Endothelial cell of umbilical vein (primary cell): ENCODE data around the gene ABCA10. TPM values are rescaled to one million over a fixed set of nuclear protein-coding genes. Genes with fewer than 3 reads are reported as not detected.

ENCODE experiments used
- BruUV-seq: library from RNA; stranded (reverse); fragments of 400-500 nt; replicated peaks from 2 replicates; lab custom pipeline; 2021; lab: Mats Ljungman, UMichigan
- CTCF ChIA-PET: fragments of 300-600, 350-600 bp; sonication (Branson Sonifier 250); formaldehyde crosslinking; loops from one replicate; lab custom pipeline; 2021; ENCODE audit warnings: antibody characterized with exemption, inconsistent platforms; lab: Charles Lee
- POLR2A ChIA-PET: fragments of 300-600, 350-600 bp; sonication (Branson Sonifier 250); formaldehyde crosslinking; loops from one replicate; lab custom pipeline; 2021; ENCODE audit warnings: antibody characterized with exemption, inconsistent platforms; lab: Charles Lee
- DNase-seq: peaks from one replicate; pipeline ENCODE4 v3.0.0-alpha.2; 2011; ENCODE audit warnings: low read depth, low spot score
- FAIRE-seq: peaks from 2 replicates; lab custom pipeline; 2011; peaks lifted over from hg19 to GRCh38; lab: Jason Lieb, UNC
- H2AFZ ChIP-seq: 2 replicates; pipeline ENCODE4 v1.6.0; 2012; ENCODE audit warnings: low read depth, low read length, control low read depth, inconsistent platforms
- H3K27ac ChIP-seq: 2 replicates; pipeline ENCODE4 v1.5.1; 2011; ENCODE audit warnings: low read depth, mild to moderate bottlenecking, control low read depth, low read length, moderate library complexity; ENCODE audit not compliant: insufficient read depth
- H3K27me3 ChIP-seq, 2 experiments: 2 replicates each; pipeline versions ENCODE4 v1.6.0 to v1.6.1; 2011; ENCODE audit warnings: low read length in 2 of 2, mixed read lengths in 1 of 2; ENCODE audit not compliant: control insufficient read depth in 2 of 2, insufficient read depth in 2 of 2
- H3K36me3 ChIP-seq, 2 experiments: 2 replicates in 1 of 2; 3 replicates in 1 of 2; pipeline ENCODE4 v1.5.1; 2011; ENCODE audit warnings: low read length in 2 of 2, mild to moderate bottlenecking in 1 of 2, moderate library complexity in 1 of 2; ENCODE audit not compliant: control insufficient read depth in 2 of 2, insufficient read depth in 2 of 2; ENCODE audit errors: extremely low read depth in 1 of 2
- H3K4me1 ChIP-seq: 3 replicates; pipeline ENCODE4 v1.5.1; 2011; ENCODE audit warnings: mild to moderate bottlenecking, low read length; ENCODE audit not compliant: control insufficient read depth, insufficient read depth; ENCODE audit errors: extremely low read depth
- H3K4me2 ChIP-seq: 2 replicates; pipeline ENCODE4 v1.6.1; 2011; ENCODE audit warnings: low read length, control low read depth, mixed read lengths; ENCODE audit not compliant: insufficient read depth
- H3K4me3 ChIP-seq, 3 experiments: fragments of 200-600 bp in 1 of 3; sonication (generic), shearing (Covaris generic) in 1 of 3; replicated peaks in 1 of 3; 2 replicates each; pipeline ENCODE4 v1.5.1; 2011 to 2016; ENCODE audit warnings: control low read depth in 3 of 3, low read length in 3 of 3, mild to moderate bottlenecking in 2 of 3, inconsistent platforms in 1 of 3, low read depth in 1 of 3, moderate library complexity in 1 of 3; ENCODE audit not compliant: insufficient read depth in 1 of 3
- H3K79me2 ChIP-seq: 2 replicates; pipeline ENCODE4 v1.6.0; 2012; ENCODE audit warnings: low read length, inconsistent platforms; ENCODE audit not compliant: control insufficient read depth, insufficient read depth
- H3K9ac ChIP-seq: replicated peaks from 2 replicates; pipeline ENCODE3; 2011; ENCODE audit warnings: low read length, control low read depth; ENCODE audit not compliant: insufficient read depth; ENCODE audit errors: extremely low read depth
- H3K9me1 ChIP-seq: replicated peaks from 3 replicates; pipeline ENCODE4 v1.6.0; 2011; ENCODE audit warnings: mild to moderate bottlenecking, low read length; ENCODE audit not compliant: control insufficient read depth, insufficient read depth; ENCODE audit errors: extremely low read depth
- H3K9me3 ChIP-seq: replicated peaks from 2 replicates; pipeline ENCODE4 v1.5.1; 2012; ENCODE audit warnings: low read length, inconsistent platforms; ENCODE audit not compliant: control insufficient read depth, insufficient read depth
- H4K20me1 ChIP-seq: replicated peaks from 2 replicates; pipeline ENCODE3; 2011; ENCODE audit warnings: mild to moderate bottlenecking, low read length; ENCODE audit not compliant: control insufficient read depth, insufficient read depth; ENCODE audit errors: extremely low read depth
- CTCF ChIP-seq, 2 donors: IDR thresholded peaks; 1 replicate in 1 of 2; 2 replicates in 1 of 2; pipeline ENCODE4 v1.5.1; 2011; ENCODE audit warnings: low read length in 2 of 2, mild to moderate bottlenecking in 2 of 2, moderate library complexity in 2 of 2, control low read depth in 1 of 2, inconsistent platforms in 1 of 2, low read depth in 1 of 2; ENCODE audit not compliant: insufficient read depth in 1 of 2; ENCODE audit errors: extremely low read depth in 1 of 2
- EZH2 ChIP-seq: IDR thresholded peaks from 2 replicates; pipeline ENCODE4 v1.6.1; 2012; ENCODE audit warnings: borderline replicate concordance, low read depth, mild to moderate bottlenecking, moderate library complexity, low read length, inconsistent platforms; ENCODE audit not compliant: severe bottlenecking
- FOS ChIP-seq: IDR thresholded peaks from 2 replicates; pipeline ENCODE4 v1.6.1; 2011; ENCODE audit warnings: mild to moderate bottlenecking, low read length, moderate library complexity, borderline replicate concordance; ENCODE audit not compliant: insufficient read depth
- GATA2 ChIP-seq: IDR thresholded peaks from 2 replicates; pipeline ENCODE4 v1.7.0; 2011; ENCODE audit warnings: low read depth, mild to moderate bottlenecking, moderate library complexity, mixed read lengths, low read length; ENCODE audit not compliant: insufficient read length, insufficient read depth
- JUN ChIP-seq: IDR thresholded peaks from 2 replicates; pipeline ENCODE4 v1.6.1; 2011; ENCODE audit warnings: borderline replicate concordance, low read depth; ENCODE audit not compliant: insufficient read length, insufficient read depth
- MYC ChIP-seq: IDR thresholded peaks from one replicate; pipeline ENCODE4 v1.6.1; 2011; ENCODE audit warnings: mild to moderate bottlenecking, low read depth, low read length
- POLR2A ChIP-seq: IDR thresholded peaks from 2 replicates; pipeline ENCODE4 v1.6.1; 2012; ENCODE audit warnings: low read depth, mild to moderate bottlenecking, control low read depth, low read length
- POLR2AphosphoS5 ChIP-seq: IDR thresholded peaks from 2 replicates; pipeline ENCODE4 v1.6.1; 2012; ENCODE audit warnings: low read depth, mild to moderate bottlenecking, control low read depth, low read length, moderate library complexity; ENCODE audit not compliant: insufficient read depth
- dilution Hi-C: fragments of 300-500 bp; cut with MboI; formaldehyde crosslinking; loops from one replicate; pipeline ENCODE4 v1.15.0; 2019; ENCODE audit warnings: low sequenced_read_pairs; ENCODE audit not compliant: extremely low pct_ligation_motif_present
- intact Hi-C: fragments of 100-400 bp; cut with micrococcal nuclease; formaldehyde crosslinking; loops from one replicate; pipeline ENCODE4 v1.10.0; 2022
- polyA plus RNA-seq, 4 experiments: library from polyadenylated mRNA; depleted of rRNA in 3 of 4; stranded (reverse) in 3 of 4; unstranded in 1 of 4; fragments of >200 nt; gene quantifications; 2 replicates each; pipeline versions ENCODE4 v1.2.1 to v1.2.3, GENCODE V29; 2011 to 2012; ENCODE audit warnings: missing spikeins in 1 of 4
- total RNA-seq: library from RNA; stranded (reverse); gene quantifications from 2 replicates; pipeline ENCODE4 v1.2.3, GENCODE V29; 2021
- TF ChIP-seq, protein P1 (sequence below): IDR thresholded peaks from 2 replicates; pipeline ENCODE4 v1.6.1; 2011; ENCODE audit not compliant: insufficient read depth, insufficient read length

Gene ABCA10
- total and polyA plus RNA-seq, 2 donors (not counting 3 experiments of a cell fraction or from before 2014, with no cell fraction given): 0.22 to 2.1 TPM

DNA sequence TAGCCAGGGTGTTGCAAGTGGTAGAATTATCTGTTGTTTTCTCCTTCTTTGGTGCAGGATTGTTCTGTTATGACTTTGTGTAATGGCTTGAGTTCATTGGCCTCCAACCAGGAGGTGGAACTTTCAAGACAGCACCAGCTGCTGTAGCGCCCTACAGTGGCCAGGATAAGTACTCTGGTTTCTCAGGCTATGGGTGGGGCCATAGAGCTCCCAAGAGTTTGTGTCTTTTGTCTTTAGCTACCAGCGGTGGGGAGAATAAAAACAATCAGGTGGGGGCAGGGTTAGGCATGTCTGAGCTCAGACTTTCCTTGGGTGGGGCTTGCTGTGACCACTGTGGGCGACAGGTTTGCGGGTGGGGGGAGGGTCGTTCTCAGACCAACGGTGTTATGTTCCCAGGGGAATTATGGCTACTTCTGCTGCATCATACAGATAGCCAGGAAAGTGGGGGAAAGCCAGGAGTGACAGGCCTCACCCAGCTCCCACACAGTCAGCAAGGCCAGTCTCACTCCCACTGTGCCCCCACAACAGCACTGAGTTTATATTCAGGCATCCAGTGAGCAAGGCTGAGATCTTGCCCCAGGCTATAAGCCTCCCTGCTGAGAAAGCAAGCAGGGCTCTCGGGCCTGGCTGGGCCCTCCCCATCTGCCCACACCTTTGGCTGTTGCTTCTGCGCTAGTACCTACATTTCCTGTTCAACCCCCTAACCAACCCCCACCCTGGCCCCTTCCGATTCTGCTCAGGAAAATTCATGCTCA is 15.4 kb downstream of the ABCA10 start:
- Histone ChIP-seq H3K9ac (no peak overlapping the region), H3K4me2 (no peak overlapping the region), H3K36me3 (no peaks in the 10 kb centered on the region), H3K27ac (no peak overlapping the region), H3K27me3 (no peaks in the 10 kb centered on the region), H3K79me2 (no peaks in the 10 kb centered on the region), H3K9me3 (no peaks in the 10 kb centered on the region), H2AFZ (no peak overlapping the region), H3K4me3 (no peak overlapping the region), H4K20me1 (no peaks in the 10 kb centered on the region), H3K4me1 (no peaks in the 10 kb centered on the region), H3K9me1 (no peaks in the 10 kb centered on the region)
- intact Hi-C loops: no loop called here
- TF ChIP-seq POLR2A (no peak), EZH2 (no peak), GATA2 (no peak)
- TF ChIP-seq, protein P1, sequence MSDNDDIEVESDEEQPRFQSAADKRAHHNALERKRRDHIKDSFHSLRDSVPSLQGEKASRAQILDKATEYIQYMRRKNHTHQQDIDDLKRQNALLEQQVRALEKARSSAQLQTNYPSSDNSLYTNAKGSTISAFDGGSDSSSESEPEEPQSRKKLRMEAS: no peak
- no TSS peak for BruUV-seq
- CTCF ChIA-PET: interaction anchor here (1.7 kb wide), 1 partner anchor 10 kb away, joined by 5 read pairs; no protein-coding TSS in a partner anchor
- no peak for DNase-seq
- no peak for FAIRE-seq
- dilution Hi-C loops: no loop called here
- POLR2A ChIA-PET: no interaction called here

DNA sequence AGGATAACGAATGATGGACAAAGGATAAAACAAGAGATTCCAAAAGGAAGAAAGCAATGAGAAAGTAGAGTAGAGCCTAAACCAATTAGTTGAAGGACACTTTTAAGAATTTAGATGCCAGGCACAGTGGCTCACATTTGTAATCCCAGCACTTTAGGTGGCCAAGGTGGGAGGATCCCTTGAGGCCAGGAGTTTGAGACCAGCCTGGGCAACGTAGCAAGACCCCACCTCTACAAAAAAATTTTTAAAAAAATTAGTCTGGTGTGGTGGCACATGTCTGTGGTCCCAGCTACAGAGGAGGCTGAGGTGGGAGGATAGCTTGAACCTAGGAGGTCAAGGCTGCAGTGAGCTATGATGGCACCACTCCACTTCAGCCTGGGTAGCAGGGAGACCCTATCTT is 20.0 kb downstream of the ABCA10 start:
- no peaks in the 10 kb centered on the region for H3K9me3 ChIP-seq
- H3K4me1 ChIP-seq: no peaks in the 10 kb centered on the region
- no peak for DNase-seq
- no peaks in the 10 kb centered on the region for H3K36me3 ChIP-seq
- TF ChIP-seq POLR2A (no peak), GATA2 (no peak), MYC (no peak), FOS (no peak), POLR2AphosphoS5 (no peak), EZH2 (no peak), JUN (no peak), CTCF (IDR thresholded peaks at IDR 0.05; ENCODE audit: extremely low read depth in 1 of 2, insufficient read depth in 1 of 2, low read depth in 1 of 2, low read length in 2 of 2) (no peak)
- TF ChIP-seq, protein P1: no peak
- dilution Hi-C loops: no loop called here
- H3K9ac ChIP-seq: no peak overlapping the region
- intact Hi-C loops: no loop called here
- FAIRE-seq: no peak
- CTCF ChIA-PET: no interaction called here
- H3K4me3 ChIP-seq: no peak overlapping the region
- POLR2A ChIA-PET: no interaction called here
- BruUV-seq: no TSS peak
- no peaks in the 10 kb centered on the region for H3K27me3 ChIP-seq
- H3K9me1 ChIP-seq: no peaks in the 10 kb centered on the region
- H3K79me2 ChIP-seq: no peaks in the 10 kb centered on the region
- H2AFZ ChIP-seq: no peak overlapping the region
- H3K27ac ChIP-seq: no peak overlapping the region
- no peaks in the 10 kb centered on the region for H4K20me1 ChIP-seq
- H3K4me2 ChIP-seq: no peak overlapping the region
